NCI-H1105 treated with DMSO at 0.1 percent for 48 hours (cell line): Measurements from ENCODE around the gene LZTR1.

ENCODE experiments used
- DNase-seq: peaks from one replicate; lab custom pipeline; 2025; lab: John Stamatoyannopoulos, UW

Gene LZTR1

GRCh38 chr22:20980938-20981722 is 967 bp upstream of the LZTR1 start:
- DNase-seq = no peak

GRCh38 chr22:20982563-20982882 is 426 bp downstream of the LZTR1 start:
- DNase-seq = no peak

GRCh38 chr22:20983081-20983771 is 1.1 kb downstream of the LZTR1 start:
- DNase-seq = no peak

- no peak for DNase-seq
These were observed 3.6 kb downstream of the LZTR1 start for GRCh38 chr22:20985720-20986119.

GRCh38 chr22:20986365-20986764 is 4.3 kb downstream of the LZTR1 start:
- no peak for DNase-seq

GRCh38 chr22:20987375-20987774 is 5.3 kb downstream of the LZTR1 start:
- DNase-seq = no peak

DNA sequence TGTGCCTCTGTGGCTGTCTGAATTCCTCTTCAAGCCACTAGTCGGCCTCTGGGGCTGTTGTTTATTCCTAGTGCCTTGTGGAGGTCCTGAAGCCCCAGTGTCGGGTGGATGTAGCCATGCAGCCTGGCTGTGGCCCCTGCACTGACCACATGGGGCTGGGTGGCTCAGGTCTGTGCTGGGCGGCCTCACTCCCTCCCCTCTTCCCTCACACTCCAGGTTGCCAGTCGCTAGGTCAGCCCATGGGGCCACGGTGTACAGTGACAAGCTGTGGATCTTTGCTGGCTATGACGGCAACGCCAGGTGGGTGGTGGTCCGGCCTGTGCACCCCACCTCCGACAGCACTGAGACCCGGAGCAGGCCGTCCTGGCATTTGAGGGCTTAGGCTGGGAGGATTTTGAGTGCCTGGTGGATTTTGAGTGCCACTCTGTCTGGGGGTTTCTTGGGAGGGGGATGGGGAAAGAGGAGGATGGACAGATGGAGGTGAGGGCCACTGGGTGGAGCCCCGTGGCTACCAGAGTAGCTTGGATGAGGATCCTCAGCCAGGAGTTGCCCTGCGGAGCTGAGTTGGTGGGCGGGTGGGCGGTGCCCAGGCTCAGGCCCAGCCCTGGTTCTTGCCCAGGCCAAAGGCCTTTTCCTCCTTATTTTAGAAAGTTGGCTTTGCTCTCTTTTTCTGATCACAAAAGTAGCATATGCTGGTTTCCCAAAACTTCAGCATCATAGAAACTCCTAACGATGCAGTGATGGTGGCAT is 6.7 kb downstream of the LZTR1 start:
- no peak for DNase-seq

GRCh38 chr22:20989323-20990138 is 7.4 kb downstream of the LZTR1 start:
- DNase-seq = no peak

DNA sequence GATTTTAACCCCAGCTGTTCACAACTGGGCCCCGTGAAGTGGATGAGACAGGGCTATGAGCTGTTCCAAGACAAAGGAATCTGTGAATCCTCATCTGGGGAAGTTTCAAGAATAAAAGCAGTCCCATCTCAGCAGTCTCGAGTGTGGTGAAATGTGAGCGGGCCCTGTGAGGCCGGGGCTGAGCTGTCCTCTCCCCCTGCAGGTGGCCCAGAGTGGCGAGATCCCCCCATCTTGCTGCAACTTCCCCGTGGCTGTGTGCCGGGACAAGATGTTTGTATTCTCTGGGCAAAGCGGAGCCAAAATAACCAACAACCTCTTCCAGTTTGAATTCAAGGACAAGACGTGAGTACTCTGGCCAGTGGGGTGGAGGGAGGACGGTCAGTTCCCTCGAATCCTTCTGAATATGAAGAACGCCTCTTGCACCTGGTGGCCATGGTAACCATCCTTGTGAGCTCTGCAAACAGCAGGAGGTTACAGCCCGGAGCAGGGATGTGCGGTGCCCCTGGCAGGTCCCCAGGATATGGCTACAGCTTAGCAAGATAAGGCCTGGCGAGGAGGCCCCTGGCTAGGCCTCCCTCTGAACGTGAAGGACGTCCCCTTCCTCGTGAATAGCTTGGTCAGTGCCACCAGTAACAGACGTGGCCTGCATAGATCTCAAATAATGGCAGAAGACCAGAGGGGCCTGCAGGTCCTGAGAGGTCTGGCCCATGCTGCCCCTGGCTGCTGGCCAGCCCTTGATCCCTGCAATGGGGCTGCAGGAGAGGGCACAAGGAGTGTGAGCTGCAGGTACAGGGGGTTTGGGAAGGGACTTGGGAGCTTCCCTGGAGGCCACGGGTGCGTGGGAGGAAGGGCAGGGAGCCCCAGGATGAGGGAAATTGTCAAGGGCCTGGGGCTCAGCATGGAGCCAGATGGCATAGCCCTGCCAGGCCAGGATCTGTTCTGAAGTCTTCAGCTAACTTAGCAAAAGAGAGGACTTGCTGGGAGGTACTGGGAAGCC is 8.4 kb downstream of the LZTR1 start:
- no peak for DNase-seq

DNA sequence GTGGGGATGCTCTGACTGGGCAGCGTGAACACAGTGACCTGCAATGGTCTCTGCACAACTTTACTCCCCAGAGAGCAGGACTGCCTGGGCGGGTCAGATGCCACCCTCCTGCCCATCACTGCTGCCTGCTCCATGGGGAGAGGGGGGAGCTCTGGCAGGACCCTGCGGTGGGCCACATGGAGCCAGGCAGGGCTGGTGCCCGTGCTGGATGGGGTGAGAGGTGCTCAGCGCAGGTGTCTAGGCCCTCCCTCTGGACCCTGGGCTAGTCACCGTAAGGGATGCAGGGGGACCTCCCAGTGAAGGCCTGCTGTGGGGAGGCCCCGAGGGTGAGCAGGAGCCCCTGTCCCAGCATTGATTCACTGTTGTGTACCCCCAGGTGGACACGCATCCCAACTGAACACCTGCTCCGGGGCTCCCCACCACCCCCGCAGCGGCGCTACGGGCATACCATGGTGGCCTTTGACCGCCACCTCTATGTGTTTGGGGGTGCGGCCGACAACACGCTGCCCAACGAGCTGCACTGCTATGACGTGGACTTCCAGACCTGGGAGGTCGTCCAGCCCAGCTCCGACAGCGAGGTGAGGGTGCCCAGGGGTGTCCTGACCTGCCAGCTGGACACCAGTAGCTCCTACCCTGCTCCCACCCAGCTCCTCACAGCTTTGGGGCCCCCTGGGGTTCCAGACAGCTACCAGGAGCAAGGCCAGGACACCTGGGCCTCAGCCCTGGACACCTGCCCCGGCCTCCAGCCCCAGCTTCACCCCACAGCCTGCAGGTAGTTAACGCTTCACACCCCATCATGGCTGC is 9.4 kb downstream of the LZTR1 start:
- no peak for DNase-seq

- no peak for DNase-seq
These were observed 10.0 kb downstream of the LZTR1 start for GRCh38 chr22:20992056-20992442.

GRCh38 chr22:20992456-20993303 is 10.6 kb downstream of the LZTR1 start:
- no peak for DNase-seq

GRCh38 chr22:20993304-20994127 is 11.4 kb downstream of the LZTR1 start:
- no peak for DNase-seq

DNA sequence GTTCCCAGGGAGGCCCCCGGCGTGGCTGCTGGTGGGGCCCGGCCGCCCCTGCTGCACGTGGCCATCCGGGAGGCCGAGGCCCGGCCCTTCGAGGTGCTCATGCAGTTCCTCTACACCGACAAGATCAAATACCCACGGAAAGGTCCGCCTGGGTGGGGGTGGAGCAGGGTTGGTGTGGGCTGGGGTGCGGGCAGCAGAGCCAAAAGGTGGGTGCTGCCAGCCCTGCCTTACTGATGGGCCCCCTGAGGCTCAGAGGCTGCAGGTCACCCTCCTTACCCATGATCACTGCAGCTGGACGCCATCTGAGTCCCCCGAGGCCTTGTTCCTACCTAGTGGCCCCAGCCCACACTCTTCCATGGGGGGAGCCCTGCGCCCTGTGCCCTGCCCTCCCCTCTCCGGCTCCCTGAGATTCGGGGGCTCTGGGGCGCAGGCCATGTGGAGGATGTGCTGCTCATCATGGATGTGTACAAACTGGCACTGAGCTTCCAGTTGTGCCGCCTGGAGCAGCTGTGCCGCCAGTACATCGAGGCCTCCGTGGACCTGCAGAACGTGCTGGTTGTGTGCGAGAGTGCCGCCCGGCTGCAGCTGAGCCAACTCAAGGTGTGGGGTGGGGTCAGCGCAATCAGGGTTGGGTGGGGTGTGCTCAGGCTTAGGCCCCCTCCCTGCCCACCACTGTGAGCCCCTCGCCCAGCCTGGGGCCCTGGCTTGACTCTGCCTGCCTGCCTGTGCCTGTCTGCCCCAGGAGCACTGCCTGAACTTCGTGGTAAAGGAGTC is 12.2 kb downstream of the LZTR1 start:
- no peak for DNase-seq

DNA sequence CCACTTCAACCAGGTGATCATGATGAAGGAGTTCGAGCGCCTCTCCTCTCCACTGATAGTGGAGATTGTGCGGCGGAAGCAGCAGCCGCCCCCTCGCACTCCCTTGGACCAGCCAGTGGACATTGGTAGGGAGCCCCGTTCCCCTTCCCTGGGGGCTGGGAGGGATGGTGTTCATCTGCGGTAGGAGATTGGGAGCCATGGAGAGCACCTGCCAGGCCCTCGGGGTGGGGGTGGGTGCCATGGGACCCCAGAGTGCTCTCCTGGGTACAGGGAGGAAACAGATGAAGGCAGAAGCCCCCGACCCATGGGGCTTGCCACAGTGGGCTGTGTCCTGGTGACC is 12.8 kb downstream of the LZTR1 start:
- DNase-seq = no peak

DNA sequence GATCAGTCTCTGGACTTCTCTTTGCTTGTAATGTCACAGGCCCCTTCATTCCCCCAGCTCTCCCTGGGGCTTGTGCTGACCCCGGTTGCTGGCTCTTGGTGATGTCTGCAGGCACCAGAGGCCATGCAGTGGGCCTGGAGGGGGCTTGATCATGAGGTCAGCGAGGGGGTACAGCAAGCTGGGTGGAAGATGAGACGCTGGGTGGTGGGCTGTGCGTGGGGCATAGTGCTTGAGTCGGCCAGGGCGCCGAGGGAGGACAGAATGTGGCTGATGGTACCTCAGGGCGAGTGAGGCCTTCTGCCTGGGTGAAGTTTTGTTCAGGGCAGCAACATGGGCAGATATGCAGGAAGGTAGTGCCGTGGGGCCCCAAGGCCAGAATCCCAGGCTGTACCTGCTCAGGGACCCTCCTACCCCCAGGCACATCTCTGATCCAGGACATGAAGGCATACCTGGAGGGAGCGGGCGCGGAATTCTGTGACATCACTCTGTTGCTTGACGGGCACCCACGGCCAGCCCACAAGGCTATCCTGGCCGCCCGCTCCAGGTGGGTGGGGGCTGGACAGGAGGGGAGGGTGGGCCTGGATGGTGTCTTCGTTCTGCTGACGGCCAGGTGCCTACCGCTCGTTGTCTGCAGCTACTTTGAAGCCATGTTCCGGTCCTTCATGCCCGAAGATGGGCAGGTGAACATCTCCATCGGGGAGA is 13.4 kb downstream of the LZTR1 start:
- no peak for DNase-seq

DNA sequence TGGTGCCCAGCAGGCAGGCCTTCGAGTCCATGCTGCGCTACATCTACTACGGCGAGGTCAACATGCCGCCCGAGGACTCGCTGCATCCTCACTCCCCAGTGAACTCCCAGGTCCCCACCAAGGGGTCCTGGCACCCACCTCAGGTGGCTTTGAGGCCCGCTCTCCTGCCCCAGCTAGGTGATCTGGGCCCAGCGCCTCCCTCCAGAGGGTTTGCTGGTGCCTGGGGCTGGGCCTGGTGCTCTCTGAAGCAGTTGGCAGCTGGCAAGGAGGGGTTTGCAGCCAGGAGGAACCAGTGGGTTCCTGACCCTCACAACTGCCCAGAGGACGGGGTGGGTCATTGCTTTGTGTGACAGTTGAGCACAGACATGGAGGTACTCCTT is 13.9 kb downstream of the LZTR1 start:
- DNase-seq = no peak
